NCI-H82 treated with DMSO at 0.1 percent for 48 hours (cell line): ENCODE results near the gene STIM1.
"Not testable (repeated sequence)": the region's sequence is repeated elsewhere in the genome, so short reads cannot be mapped to it uniquely, and the experiment has no call there.

Experiments
- DNase-seq: peaks from one replicate; lab custom pipeline; 2025; ENCODE audit not compliant: unreplicated experiment; lab: John Stamatoyannopoulos, UW

The STIM1 gene

GRCh38 chr11:4017129-4017528, 161.7 kb downstream of the STIM1 start:
- no peak for DNase-seq

DNA sequence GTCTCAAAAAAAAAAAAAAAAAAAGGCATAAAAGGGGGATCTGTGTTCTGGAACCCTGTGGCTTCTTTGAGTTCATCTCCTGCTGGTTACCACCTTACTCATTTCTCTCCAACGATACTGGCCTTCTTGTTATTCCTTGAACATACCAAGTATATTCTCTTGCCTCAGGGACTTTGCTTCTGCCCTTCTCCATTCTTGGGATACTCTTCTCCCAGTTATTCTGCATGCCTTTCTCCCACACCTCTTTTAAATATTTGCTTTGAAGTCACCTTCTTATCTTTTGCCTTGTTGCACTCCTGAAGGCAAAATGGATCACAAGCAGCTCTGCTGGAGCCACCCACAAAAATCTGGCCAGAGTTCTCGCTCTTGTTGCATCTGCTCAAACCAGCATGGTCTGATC, 163.2 kb downstream of the STIM1 start:
- no peak for DNase-seq

DNA sequence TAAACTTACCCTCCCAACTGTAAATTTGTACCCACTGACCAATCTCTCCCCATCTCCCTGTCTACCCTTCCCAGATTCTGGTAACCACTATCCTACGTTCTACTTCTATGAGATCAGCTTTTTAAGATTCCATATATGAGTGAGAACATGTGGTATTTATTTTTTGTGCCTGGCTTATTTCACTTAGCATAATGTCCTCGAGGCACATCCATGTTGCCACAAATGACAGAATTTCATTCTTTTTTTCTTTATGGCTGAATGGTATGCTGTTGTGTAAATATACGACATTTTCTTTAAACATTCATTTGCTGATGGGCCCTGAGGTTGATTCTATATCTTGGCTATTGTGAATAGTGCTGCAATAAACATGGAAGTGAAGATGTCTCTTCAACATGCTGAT, 164.4 kb downstream of the STIM1 start:
- no peak for DNase-seq

DNA sequence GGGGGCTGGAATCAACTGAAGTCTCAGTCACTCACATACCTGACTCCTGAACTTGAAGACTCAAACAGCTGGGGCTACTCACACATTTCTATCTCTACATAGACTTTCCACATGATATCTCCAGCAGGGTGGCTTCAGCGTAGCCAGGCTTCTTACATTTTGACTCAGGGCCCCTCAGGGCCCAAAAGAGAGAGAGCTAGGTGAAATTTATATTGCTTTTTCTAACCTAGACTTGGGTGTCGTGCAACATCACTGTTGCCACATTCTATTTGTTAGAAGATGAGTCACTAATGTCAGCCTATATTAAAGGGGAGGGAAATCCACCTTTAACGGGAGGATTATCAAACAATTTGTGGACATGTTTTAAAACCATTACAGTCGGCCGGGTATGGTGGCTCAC, 167.2 kb downstream of the STIM1 start:
- DNase-seq: no peak

DNA sequence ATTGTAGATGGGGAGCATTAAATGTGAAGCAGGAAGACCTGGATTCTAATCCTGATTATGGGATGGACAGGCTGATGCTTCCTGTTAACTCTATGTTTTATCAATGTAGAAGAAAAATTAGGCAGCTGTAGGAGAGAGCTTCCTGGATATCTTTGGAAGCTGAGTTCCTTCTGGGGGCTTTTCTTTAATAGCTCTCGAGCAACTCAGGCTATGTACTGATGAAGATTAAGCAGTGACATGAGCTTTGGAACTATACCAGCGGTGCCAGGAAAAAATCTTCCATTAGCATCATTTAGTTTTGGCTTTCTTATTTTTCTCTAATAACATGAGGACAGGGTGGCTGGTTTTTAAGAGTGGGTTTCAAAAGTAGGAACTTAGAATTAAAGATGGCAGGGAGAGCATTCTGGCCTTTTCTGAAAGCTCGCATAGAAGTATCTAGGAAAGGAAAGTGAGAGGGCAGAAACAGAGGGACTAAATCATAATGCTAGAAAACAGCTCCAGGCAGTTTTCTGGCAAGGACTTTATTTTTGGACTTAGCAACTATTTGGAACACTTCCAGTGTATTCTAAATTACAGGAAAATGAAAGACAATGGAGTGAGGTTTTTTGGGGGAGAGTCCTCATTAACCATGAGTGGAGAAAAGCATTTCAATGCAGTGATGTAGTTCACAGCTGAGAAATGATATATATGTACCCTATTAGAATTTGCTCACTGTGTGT, 169.9 kb downstream of the STIM1 start:
- no peak for DNase-seq

- no peak for DNase-seq
These were observed 170.5 kb downstream of the STIM1 start for GRCh38 chr11:4025967-4026324.

DNA sequence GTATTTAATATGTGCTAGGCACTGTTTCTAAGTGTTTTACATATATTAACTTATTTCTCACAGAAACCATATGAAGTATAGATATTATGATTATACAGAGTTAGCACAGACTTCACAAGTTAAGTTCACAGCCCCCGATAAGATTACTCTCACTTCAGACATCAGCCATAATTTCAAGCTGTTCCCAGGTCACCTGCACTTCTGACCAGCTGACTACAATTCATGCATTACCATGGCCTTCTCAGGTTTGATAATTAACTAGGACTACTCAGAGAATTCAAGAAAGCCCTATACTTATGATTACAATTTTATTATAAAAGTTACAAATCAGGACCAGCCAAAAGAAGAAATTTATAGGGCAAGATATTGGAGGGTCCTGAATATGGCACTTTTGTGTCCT, 170.9 kb downstream of the STIM1 start:
- no peak for DNase-seq

DNA sequence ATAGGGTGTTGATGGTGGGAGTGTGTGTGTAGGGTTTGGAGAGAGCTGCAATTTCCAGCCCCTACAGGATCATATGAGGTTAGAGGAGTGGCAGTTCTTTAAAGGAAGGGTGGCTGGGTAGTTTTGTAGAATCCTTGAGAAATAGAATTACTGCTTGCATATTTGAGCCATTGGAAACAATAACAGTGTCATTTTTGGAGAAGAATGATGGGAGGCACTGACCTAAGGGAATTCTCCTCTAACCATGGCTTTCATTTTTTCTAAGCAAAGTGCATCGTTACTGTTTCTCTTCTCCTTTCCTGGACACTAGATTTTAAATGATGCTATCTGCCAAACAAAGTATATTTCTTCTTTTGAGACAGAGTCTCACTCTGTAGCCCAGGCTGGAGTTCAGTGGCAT, 172.3 kb downstream of the STIM1 start:
- DNase-seq: no peak

- no peak for DNase-seq
These were observed 174.7 kb downstream of the STIM1 start for GRCh38 chr11:4030197-4030596.

DNA sequence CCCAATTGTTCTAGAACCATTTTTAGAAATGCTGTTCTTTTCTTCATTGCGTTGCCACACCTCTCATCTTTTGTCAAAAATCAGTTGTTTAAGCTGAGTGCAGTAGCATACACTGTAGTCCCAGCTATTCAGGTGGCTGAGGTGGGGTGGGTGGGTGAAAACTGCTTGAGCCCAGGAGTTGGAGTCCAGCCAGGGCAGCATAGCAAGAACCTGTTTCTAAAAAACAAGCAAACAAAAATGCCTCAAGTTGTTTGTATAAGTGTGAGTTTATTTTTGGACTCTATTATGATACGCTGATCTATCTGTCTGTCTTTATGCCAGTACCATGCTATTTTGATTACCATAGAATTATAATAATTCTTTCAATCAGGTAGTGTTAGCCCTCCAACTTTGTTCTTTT, 176.6 kb downstream of the STIM1 start:
- no peak for DNase-seq

DNA sequence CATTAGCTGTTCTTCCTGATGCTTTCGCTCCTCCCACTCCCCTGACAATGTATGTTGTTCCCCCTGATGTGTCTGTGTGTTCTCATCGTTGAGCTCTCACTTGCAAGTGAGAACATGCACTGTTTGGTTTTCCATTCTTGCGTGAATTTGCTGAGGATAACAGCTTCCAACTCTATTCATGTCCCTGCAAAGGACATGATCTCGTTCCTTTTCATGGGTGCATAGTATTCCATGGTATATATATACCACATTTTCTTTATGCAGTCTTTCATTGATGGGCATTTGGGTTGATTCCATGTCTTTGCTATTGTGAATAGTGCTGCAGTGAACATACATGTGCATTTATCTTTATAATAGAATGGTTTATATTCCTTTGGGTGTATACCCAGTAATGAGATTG, 180.5 kb downstream of the STIM1 start:
- no peak for DNase-seq

- no peak for DNase-seq
These were observed 183.5 kb downstream of the STIM1 start for GRCh38 chr11:4039011-4039410.

GRCh38 chr11:4040461-4040860, 185.0 kb downstream of the STIM1 start:
- DNase-seq: no peak

GRCh38 chr11:4041731-4042391, 186.4 kb downstream of the STIM1 start:
- DNase-seq: no peak

- DNase-seq: no peak
These were observed 189.6 kb downstream of the STIM1 start for GRCh38 chr11:4044976-4045646.

GRCh38 chr11:4048340-4048739, 192.9 kb downstream of the STIM1 start:
- no peak for DNase-seq

- no peak for DNase-seq
These were observed 193.5 kb downstream of the STIM1 start for GRCh38 chr11:4049006-4049405.

- DNase-seq: no peak
These were observed 194.7 kb downstream of the STIM1 start for GRCh38 chr11:4050138-4050537.

DNA sequence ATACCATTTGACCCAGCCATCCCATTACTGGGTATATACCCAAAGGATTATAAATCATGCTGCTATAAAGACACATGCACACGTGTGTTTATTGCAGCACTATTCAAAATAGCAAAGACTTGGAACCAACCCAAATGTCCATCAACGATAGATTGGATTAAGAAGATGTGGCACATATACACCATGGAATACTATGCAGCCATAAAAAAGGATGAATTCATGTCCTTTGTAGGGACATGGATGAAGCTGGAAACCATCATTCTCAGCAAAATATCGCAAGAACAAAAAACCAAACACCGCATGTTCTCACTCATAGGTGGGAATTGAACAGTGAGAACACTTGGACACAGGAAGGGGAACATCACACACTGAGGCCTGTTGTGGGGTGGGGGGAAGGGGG, 197.7 kb downstream of the STIM1 start:
- DNase-seq: not testable (repeated sequence)

DNA sequence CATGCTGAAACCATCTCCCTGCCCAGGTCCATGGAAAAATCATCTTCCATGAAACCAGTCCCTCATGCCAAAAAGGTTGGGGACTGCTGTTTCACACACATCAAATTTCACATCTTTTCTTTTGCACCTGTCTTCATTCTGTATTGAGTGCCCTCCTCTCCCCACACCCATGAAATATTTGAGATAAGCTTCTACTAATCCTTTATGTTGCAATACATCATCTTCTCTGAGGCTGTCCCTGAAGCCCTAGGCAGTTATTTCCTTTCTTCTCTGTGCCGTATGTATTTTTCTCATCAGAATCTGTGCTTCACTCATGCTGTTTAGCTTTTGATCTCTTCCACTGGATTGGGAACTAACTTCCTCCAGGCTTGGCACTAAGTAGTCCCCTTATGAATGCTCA, 199.2 kb downstream of the STIM1 start:
- DNase-seq: no peak

DNA sequence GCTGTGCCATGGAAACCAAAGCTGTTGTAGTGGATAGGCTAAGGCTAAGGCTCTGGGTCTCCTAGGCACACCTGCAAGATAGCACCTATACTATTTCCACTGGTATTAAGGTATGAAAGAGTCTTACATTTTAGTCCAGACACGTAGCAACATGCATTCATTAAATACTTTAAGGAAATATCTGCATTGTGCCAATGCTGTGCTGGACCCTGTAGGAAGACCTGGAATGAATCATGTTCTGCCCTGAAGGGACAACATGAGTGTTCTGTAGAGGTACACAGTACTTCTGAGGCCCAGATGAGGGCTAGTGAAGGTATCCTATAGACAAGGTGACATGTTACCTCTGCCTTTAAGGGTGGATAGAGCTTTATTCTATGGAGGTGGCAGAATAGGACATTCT, 204.0 kb downstream of the STIM1 start:
- no peak for DNase-seq

DNA sequence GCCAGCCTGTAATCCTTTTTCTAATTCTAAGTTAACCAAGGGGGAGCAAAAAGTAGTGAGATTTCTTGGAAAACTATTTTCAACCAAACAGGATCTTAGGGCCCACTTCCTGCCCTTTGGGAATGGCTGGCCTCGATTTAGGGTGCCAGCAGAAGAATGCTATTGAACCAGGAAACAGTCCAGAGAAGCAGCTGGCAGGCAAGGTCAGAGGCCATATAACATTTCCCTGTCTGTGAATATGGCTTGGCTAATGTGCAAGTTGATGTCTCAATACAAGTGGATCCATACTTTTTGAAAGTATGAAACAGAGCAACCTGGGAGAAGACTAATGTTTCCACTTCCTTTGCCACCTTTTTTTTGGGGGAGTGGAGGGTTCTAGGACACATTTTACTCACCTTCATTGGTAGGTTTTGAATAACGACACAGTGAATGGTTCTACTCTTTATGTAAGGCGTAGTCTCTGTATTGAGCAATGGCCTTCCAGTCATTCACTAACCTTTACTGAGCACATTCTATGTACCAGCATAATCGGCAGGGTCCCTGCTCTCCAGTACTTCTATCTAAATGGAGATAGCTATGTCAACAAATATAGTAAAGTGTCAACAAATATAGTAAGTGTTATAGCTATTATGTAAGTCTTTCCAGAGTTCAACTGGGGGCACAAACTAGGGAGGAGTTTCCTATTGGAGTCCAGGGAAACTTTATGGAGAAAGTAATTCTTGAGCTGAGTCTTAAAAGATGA, 204.9 kb downstream of the STIM1 start:
- no peak for DNase-seq
